22Rv1 (cell line): Measurements from ENCODE around the gene SCYL2.
"Not testable (repeated sequence)": the region's sequence is repeated elsewhere in the genome, so short reads cannot be mapped to it uniquely, and the experiment has no call there.

Source experiments
- H3K27ac ChIP-seq: fragments of 450-650 bp; 2 replicates; pipeline ENCODE4 v1.5.1; 2017
- ZFX ChIP-seq: fragments of 450-650 bp; IDR thresholded peaks from 2 replicates; pipeline ENCODE4 v1.6.1; 2017; ENCODE audit warnings: antibody characterized with exemption, borderline replicate concordance
- TF ChIP-seq, protein P1 (sequence below): fragments of 450-650 bp; IDR thresholded peaks from 2 replicates; pipeline ENCODE4 v1.5.1; 2017; ENCODE audit warnings: mild to moderate bottlenecking

SCYL2 gene

DNA sequence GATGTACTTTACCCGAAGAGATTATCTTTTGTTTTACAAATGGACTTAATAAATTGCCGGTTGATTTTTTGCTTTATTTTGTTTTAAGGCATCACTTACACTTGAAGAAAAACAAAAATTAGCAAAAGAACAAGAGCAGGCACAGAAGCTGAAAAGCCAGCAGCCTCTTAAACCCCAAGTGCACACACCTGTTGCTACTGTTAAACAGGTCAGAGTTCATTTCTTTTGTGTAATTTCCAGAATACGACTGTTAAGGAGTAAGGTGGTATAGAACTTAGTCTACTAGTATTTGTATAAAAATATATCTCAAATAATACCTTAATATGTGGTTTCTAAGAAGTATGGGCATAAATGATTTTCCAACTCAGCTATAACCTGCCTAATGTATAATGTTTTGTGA is 70.3 kb downstream of the SCYL2 start:
- no peak for TF ChIP-seq ZFX
- TF ChIP-seq, protein P1, sequence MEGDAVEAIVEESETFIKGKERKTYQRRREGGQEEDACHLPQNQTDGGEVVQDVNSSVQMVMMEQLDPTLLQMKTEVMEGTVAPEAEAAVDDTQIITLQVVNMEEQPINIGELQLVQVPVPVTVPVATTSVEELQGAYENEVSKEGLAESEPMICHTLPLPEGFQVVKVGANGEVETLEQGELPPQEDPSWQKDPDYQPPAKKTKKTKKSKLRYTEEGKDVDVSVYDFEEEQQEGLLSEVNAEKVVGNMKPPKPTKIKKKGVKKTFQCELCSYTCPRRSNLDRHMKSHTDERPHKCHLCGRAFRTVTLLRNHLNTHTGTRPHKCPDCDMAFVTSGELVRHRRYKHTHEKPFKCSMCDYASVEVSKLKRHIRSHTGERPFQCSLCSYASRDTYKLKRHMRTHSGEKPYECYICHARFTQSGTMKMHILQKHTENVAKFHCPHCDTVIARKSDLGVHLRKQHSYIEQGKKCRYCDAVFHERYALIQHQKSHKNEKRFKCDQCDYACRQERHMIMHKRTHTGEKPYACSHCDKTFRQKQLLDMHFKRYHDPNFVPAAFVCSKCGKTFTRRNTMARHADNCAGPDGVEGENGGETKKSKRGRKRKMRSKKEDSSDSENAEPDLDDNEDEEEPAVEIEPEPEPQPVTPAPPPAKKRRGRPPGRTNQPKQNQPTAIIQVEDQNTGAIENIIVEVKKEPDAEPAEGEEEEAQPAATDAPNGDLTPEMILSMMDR: no peak
- H3K27ac ChIP-seq: peak overlapping the region; percentile 34

DNA sequence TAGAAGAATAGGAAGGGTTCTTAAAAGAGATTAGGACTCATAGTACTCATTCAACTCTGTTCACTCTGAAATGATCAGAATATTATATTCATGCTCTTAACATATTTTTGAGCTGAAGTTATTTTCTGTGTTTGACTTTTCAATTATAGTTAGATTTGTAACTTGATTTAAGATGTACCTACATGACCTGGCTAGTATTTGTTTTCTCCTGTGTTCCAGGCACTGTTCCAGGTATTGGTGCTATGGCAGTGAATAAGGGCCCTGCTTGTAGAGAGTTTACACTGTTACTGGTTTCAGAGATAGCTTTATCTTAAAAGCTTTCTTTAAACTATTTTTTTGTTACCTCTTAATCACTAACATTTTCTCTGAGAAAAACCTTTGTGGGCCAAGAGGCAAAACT is 70.8 kb downstream of the SCYL2 start:
- peak overlapping the region; percentile 34 for H3K27ac ChIP-seq
- no peak for TF ChIP-seq ZFX
- TF ChIP-seq, protein P1: no peak

DNA sequence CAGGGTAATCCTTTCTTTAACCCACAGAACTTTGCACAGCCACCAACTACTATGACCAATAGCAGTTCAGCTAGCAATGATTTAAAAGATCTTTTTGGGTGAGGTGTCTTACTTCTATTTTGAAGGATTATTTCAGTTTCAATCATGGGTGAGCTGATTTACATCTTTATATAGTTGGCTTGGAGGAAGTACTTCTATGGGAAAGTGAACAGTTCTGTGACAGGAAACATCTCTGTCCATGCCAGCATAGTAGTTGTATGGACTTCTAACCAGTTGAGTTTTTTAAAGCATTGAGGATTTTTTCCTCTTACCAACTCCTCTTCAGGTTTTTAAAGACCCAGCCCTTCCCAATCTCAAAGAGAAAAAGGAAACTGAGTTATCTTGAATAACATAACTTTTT is 72.1 kb downstream of the SCYL2 start:
- no peak overlapping the region for H3K27ac ChIP-seq
- TF ChIP-seq, protein P1: no peak
- no peak for TF ChIP-seq ZFX

DNA sequence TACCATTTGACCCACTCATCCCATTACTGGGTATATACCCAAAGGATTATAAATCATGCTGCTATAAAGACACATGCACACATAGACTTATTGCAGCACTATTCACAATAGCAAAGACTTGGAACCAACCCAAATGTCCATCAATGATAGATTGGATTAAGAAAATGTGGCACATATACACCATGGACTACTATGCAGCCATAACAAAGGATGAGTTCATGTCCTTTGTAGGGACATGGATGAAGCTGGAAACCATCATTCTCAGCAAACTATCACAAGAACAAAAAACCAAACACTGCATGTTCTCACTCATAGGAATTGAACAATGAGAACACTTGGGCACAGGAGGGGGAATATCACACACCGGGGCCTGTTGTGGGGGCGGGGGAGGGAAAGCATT is 75.9 kb downstream of the SCYL2 start:
- H3K27ac ChIP-seq: not testable (repeated sequence)

- not testable (repeated sequence) for H3K27ac ChIP-seq
Observed at GRCh38 chr12:100344351-100344750, 77.4 kb downstream of the SCYL2 start.

DNA sequence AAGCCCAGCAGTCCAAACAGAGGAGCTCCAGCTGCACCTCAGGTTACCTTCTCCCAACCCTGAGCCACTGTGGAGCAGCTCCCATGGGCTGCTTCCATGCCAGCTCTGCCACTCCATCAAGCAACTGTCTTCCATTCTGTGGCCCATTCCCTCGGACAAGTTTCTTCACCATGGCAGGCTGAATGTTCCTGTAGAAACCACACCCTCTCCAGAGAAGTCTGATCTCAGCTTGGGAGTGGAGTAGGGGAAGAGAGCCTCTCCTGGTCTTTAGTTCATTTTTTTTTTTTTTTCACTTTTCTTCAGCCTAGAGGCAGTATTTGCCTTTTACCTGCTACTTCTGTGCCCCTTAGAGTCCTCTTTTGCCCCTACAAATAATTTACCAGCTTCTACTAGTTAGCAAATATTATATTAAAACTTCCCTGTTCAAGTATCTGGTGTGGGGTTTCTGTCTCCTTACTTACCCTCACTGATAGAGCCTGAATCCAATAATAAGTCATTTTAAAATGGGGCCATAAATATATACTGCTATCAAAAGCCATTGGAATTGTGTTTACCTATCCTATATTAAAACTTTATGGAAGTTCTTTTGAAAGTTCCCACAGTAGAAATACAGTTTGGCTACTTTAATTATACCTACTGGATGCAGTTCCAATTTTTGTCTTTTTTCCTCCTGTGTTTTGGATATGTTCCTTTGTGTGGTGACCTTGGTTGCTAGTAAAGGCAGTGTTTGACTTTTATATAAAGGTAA is 78.2 kb downstream of the SCYL2 start:
- H3K27ac ChIP-seq: no peak overlapping the region
- no peak for TF ChIP-seq ZFX
- TF ChIP-seq, protein P1: no peak

GRCh38 chr12:100346660-100347059 is 79.7 kb downstream of the SCYL2 start:
- TF ChIP-seq ZFX: no peak
- TF ChIP-seq, protein P1: no peak
- H3K27ac ChIP-seq: no peak overlapping the region

GRCh38 chr12:100348657-100349454 is 81.9 kb downstream of the SCYL2 start:
- no peak overlapping the region for H3K27ac ChIP-seq
- TF ChIP-seq, protein P1: peak; percentile 74
- TF ChIP-seq ZFX: no peak
